Measurements from ENCODE around the gene DCN. TPM values are rescaled to one million over a fixed set of nuclear protein-coding genes. Genes with fewer than 3 reads are reported as not detected.
"Not testable (repeated sequence)": the region's sequence is repeated elsewhere in the genome, so short reads cannot be mapped to it uniquely, and the experiment has no call there.

DCN gene
- total and polyA plus RNA-seq, 2 donors (not counting 3 experiments of a cell fraction or from before 2014, with no cell fraction given) = 0.42 to 0.43 TPM

GRCh38 chr12:91210144-91210543, 27.5 kb upstream of the DCN start:
- Histone ChIP-seq H3K4me3 (replicated peaks in 1 of 3; ENCODE audit: insufficient read depth in 1 of 3, low read depth in 1 of 3, low read length in 3 of 3) (no peak overlapping the region), H3K27ac (ENCODE audit: insufficient read depth, low read depth, low read length) (no peak overlapping the region), H3K4me2 (ENCODE audit: insufficient read depth, low read length) (no peak overlapping the region), H3K79me2 (ENCODE audit: control insufficient read depth, insufficient read depth, low read length) (no peaks in the 10 kb centered on the region), H3K9ac (replicated peaks; ENCODE audit: extremely low read depth, insufficient read depth, low read length) (no peak overlapping the region), H2AFZ (ENCODE audit: low read depth, low read length) (no peak overlapping the region), H3K27me3 (ENCODE audit: control insufficient read depth in 2 of 2, insufficient read depth in 2 of 2, low read length in 2 of 2) (no peaks in the 10 kb centered on the region), H3K9me1 (replicated peaks; ENCODE audit: control insufficient read depth, extremely low read depth, insufficient read depth, low read length) (no peaks in the 10 kb centered on the region), H3K36me3 (ENCODE audit: control insufficient read depth in 2 of 2, extremely low read depth in 1 of 2, insufficient read depth in 2 of 2, low read length in 2 of 2) (no peaks in the 10 kb centered on the region), H3K4me1 (ENCODE audit: control insufficient read depth, extremely low read depth, insufficient read depth, low read length) (no peaks in the 10 kb centered on the region), H3K9me3 (replicated peaks; ENCODE audit: control insufficient read depth, insufficient read depth, low read length) (no peaks in the 10 kb centered on the region), H4K20me1 (replicated peaks; ENCODE audit: control insufficient read depth, extremely low read depth, insufficient read depth, low read length) (no peaks in the 10 kb centered on the region)
- dilution Hi-C loops (cut with MboI; ENCODE audit: extremely low pct_ligation_motif_present, low sequenced_read_pairs) = no loop called here
- no TSS peak for BruUV-seq (replicated peaks)
- TF ChIP-seq GATA2 (IDR thresholded peaks at IDR 0.05; ENCODE audit: insufficient read depth, insufficient read length, low read depth, low read length) = peak; percentile 43
- TF ChIP-seq EZH2 (IDR thresholded peaks at IDR 0.05; ENCODE audit: borderline replicate concordance, low read depth, low read length, severe bottlenecking) = no peak
- FAIRE-seq (no peak), DNase-seq (ENCODE audit: low read depth, low spot score) (peak; percentile 25)
- CTCF ChIA-PET = interaction anchor here (0.5 to 1.2 kb wide), 2 partner anchors 12 to 1825 kb away, joined by 3 read pairs; no protein-coding TSS in a partner anchor
- intact Hi-C loops (cut with micrococcal nuclease) = no loop called here
- POLR2A ChIA-PET = no interaction called here

GRCh38 chr12:91207301-91207700, 24.7 kb upstream of the DCN start:
- DNase-seq (ENCODE audit: low read depth, low spot score); H3K36me3 ChIP-seq (ENCODE audit: control insufficient read depth in 2 of 2, extremely low read depth in 1 of 2, insufficient read depth in 2 of 2, low read length in 2 of 2); FAIRE-seq; H2AFZ ChIP-seq (ENCODE audit: low read depth, low read length); H3K9me1 ChIP-seq (replicated peaks; ENCODE audit: control insufficient read depth, extremely low read depth, insufficient read depth, low read length); POLR2A ChIA-PET; H3K9me3 ChIP-seq (replicated peaks; ENCODE audit: control insufficient read depth, insufficient read depth, low read length); H3K4me3 ChIP-seq (replicated peaks in 1 of 3; ENCODE audit: insufficient read depth in 1 of 3, low read depth in 1 of 3, low read length in 3 of 3); BruUV-seq (replicated peaks); H3K4me2 ChIP-seq (ENCODE audit: insufficient read depth, low read length); CTCF ChIA-PET; H3K79me2 ChIP-seq (ENCODE audit: control insufficient read depth, insufficient read depth, low read length); H3K9ac ChIP-seq (replicated peaks; ENCODE audit: extremely low read depth, insufficient read depth, low read length); H3K27ac ChIP-seq (ENCODE audit: insufficient read depth, low read depth, low read length); dilution Hi-C loops (cut with MboI; ENCODE audit: extremely low pct_ligation_motif_present, low sequenced_read_pairs); H4K20me1 ChIP-seq (replicated peaks; ENCODE audit: control insufficient read depth, extremely low read depth, insufficient read depth, low read length); intact Hi-C loops (cut with micrococcal nuclease); H3K27me3 ChIP-seq (ENCODE audit: control insufficient read depth in 2 of 2, insufficient read depth in 2 of 2, low read length in 2 of 2); H3K4me1 ChIP-seq (ENCODE audit: control insufficient read depth, extremely low read depth, insufficient read depth, low read length): not testable (repeated sequence)
